ENCODE results near the gene FBXO17. TPM values are rescaled to one million over a fixed set of nuclear protein-coding genes. Genes with fewer than 3 reads are reported as not detected.
A peak's percentile ranks its signal among the peaks of the same experiment; 100 is the strongest.
"Not testable (repeated sequence)": the region's sequence is repeated elsewhere in the genome, so short reads cannot be mapped to it uniquely, and the experiment has no call there.

Gene FBXO17
- polyA plus RNA-seq, 2 of the 4 experiments (the other 2 are of a cell fraction): 68.1 to 112 TPM

- ATAC-seq: peak; percentile 71 to 78
- Histone ChIP-seq H3K9me3 (no peaks in the 10 kb centered on the region), H3K27ac (peak overlapping the region; percentile 35 to 70; a peak in 5 of 6 replicates), H3K4me1 (peaks cover 37% of the 10 kb centered on the region), H3K4me2 (peak overlapping the region; percentile 22; the same call in 1 of the 3 replicates), H3K4me3 (no peak overlapping the region)
- TF ChIP-seq USF2 (IDR thresholded peaks at IDR 0.05) (peak; percentile 56), GATA3 (IDR thresholded peaks at IDR 0.05; ENCODE audit: borderline replicate concordance) (no peak), FOSL2 (IDR thresholded peaks at IDR 0.05) (no peak), FOSL2 (CRISPR knock-in tag; IDR thresholded peaks at IDR 0.05) (peak; percentile 54)
- ChIA-PET POLR2A (interaction anchor here (1.7 kb wide), 1 partner anchor 18 kb away, joined by 5 read pairs; the partner anchor contains the start of gene FBXO17), CTCF (interaction anchor here (0.7 to 7.3 kb wide), 11 partner anchors 14 to 851 kb away, joined by 3 to 137 read pairs (median 3); partner anchors contain the start of gene FBXO17)
- peak; percentile 49 to 68 for DNase-seq (ENCODE audit: low read depth in 1 of 2, low spot score in 1 of 2)
- FAIRE-seq: peak; percentile 90
- 35% methylated on average over 3 of the region's 3 CpGs for WGBS (ENCODE audit: missing lambda C conversion rate)
Observed at GRCh38 chr19:38993271-38993670, 17.7 kb upstream of the FBXO17 start.

GRCh38 chr19:38990949-38991697 is 15.6 kb upstream of the FBXO17 start:
- Histone ChIP-seq H3K9me3 (no peaks in the 10 kb centered on the region), H3K4me3 (no peak overlapping the region), H3K4me2 (peak overlapping the region; percentile 33), H3K27ac (peak overlapping the region in 1 of 2 experiments; percentile 49; a peak in 4 of 6 replicates), H3K4me1 (peaks cover 37% of the 10 kb centered on the region)
- ChIA-PET CTCF (interaction anchor here (0.9 to 7.3 kb wide), 7 partner anchors 12 to 353 kb away, joined by 3 to 137 read pairs (median 6); partner anchors contain the start of gene FBXO17), POLR2A (no interaction called here)
- ATAC-seq (peak in 1 of 2 experiments; percentile 15; a peak in 2 of 6 replicates), DNase-seq (ENCODE audit: low read depth in 1 of 2, low spot score in 1 of 2) (peak in 1 of 2 experiments; percentile 38), FAIRE-seq (no peak)
- 55% methylated on average over 13 of the region's 13 CpGs for WGBS (ENCODE audit: missing lambda C conversion rate)
- TF ChIP-seq PBX3 (IDR thresholded peaks at IDR 0.05): no peak
- no peak for TF ChIP-seq MAFK (IDR thresholded peaks at IDR 0.05; ENCODE audit: partially characterized antibody)
- TF ChIP-seq CEBPB (IDR thresholded peaks at IDR 0.05): peak in 1 of 2 experiments; percentile 23; a peak in 1 of 4 replicates

- H3K4me3 ChIP-seq; DNase-seq (ENCODE audit: low read depth in 1 of 2, low spot score in 1 of 2); FAIRE-seq; H3K9me3 ChIP-seq; ATAC-seq: not testable (repeated sequence)
- 56% methylated on average over 1 of the region's 1 CpG for WGBS (ENCODE audit: missing lambda C conversion rate)
- POLR2A ChIA-PET: interaction anchor here (1.4 kb wide), 1 partner anchor 14 kb away, joined by 15 read pairs; the partner anchor contains the start of gene FBXO17
- Histone ChIP-seq H3K27ac (peak overlapping the region; percentile 21 to 71; a peak in 3 of 6 replicates), H3K4me1 (peaks cover 37% of the 10 kb centered on the region), H3K4me2 (peak overlapping the region; percentile 61)
- CTCF ChIA-PET: interaction anchor here (1.4 to 7.3 kb wide), 4 partner anchors 11 to 121 kb away, joined by 5 to 137 read pairs (median 25); partner anchors contain the start of gene FBXO17
Observed at GRCh38 chr19:38989614-38990013, 14.1 kb upstream of the FBXO17 start.

GRCh38 chr19:38989066-38989605 is 13.6 kb upstream of the FBXO17 start:
- ATAC-seq (peak; percentile 72 to 76), DNase-seq (ENCODE audit: low read depth in 1 of 2, low spot score in 1 of 2) (peak in 1 of 2 experiments; percentile 55), FAIRE-seq (no peak)
- Histone ChIP-seq H3K27ac (peak overlapping the region; percentile 21 to 71; a peak in 3 of 6 replicates), H3K4me3 (no peak overlapping the region), H3K4me2 (peak overlapping the region; percentile 61), H3K4me1 (peaks cover 37% of the 10 kb centered on the region), H3K9me3 (no peaks in the 10 kb centered on the region)
- POLR2A ChIA-PET: interaction anchor here (0.6 to 1.4 kb wide), 3 partner anchors 13 to 355 kb away, joined by 4 to 15 read pairs (median 6); partner anchors contain the start of gene FBXO17
- CTCF ChIA-PET: interaction anchor here (0.7 to 7.3 kb wide), 6 partner anchors 8 to 121 kb away, joined by 3 to 137 read pairs (median 13); partner anchors contain the start of gene FBXO17
- no peak for TF ChIP-seq ESRRA (IDR thresholded peaks at IDR 0.05; ENCODE audit: borderline replicate concordance, low read length)
- no peak for TF ChIP-seq PHF8 (IDR thresholded peaks at IDR 0.05; ENCODE audit: borderline replicate concordance, low read depth)
- TF ChIP-seq POLR2AphosphoS2 (conservative IDR thresholded peaks at IDR 0.05; ENCODE audit: low read length): no peak
- no peak for TF ChIP-seq CBX2 (IDR thresholded peaks at IDR 0.05; ENCODE audit: borderline replicate concordance, low read depth)
- no peak for TF ChIP-seq RAD21 (conservative IDR thresholded peaks at IDR 0.05 in 1 of 2, IDR thresholded peaks at IDR 0.05 in 1 of 2)
- TF ChIP-seq MAFK (IDR thresholded peaks at IDR 0.05; ENCODE audit: partially characterized antibody): no peak
- TF ChIP-seq REST (IDR thresholded peaks at IDR 0.05): no peak
- WGBS (ENCODE audit: missing lambda C conversion rate): 20% methylated on average over 12 of the region's 12 CpGs

- CTCF ChIA-PET: interaction anchor here (0.7 to 7.3 kb wide), 6 partner anchors 9 to 122 kb away, joined by 3 to 137 read pairs (median 13); partner anchors contain the start of gene FBXO17
- peak overlapping the region; percentile 61 for H3K4me2 ChIP-seq
Observed at GRCh38 chr19:38988627-38989026, 13.1 kb upstream of the FBXO17 start.

More at GRCh38 chr19:38988627-38989026, 13.1 kb upstream of the FBXO17 start:
- H3K4me1 ChIP-seq: peaks cover 37% of the 10 kb centered on the region
- POLR2A ChIA-PET: interaction anchor here (0.6 to 1.4 kb wide), 4 partner anchors 13 to 374 kb away, joined by 4 to 15 read pairs (median 6); partner anchors contain the start of gene FBXO17
- WGBS (ENCODE audit: missing lambda C conversion rate): 91% methylated on average over 4 of the region's 4 CpGs
- peak; percentile 54 for FAIRE-seq
- not testable (repeated sequence) for H3K4me3 ChIP-seq; DNase-seq (ENCODE audit: low read depth in 1 of 2, low spot score in 1 of 2); H3K9me3 ChIP-seq
- peak in 1 of 2 experiments; percentile 6; a peak in 3 of 6 replicates for ATAC-seq
- H3K27ac ChIP-seq: peak overlapping the region in 1 of 2 experiments; percentile 71; a peak in 3 of 6 replicates
